Colonic mucosa (tissue), 4 donors: ENCODE measurements around the gene DOCK11. TPM values are rescaled to one million over a fixed set of nuclear protein-coding genes. Genes with fewer than 3 reads are reported as not detected.

Experiments
- DNase-seq: peaks from one replicate; pipeline ENCODE4 v3.0.0-alpha.2; 2020
- H3K27ac ChIP-seq: fragments of 200-600 bp; one replicate; pipeline ENCODE4 v1.8.0; 2021
- H3K27me3 ChIP-seq: fragments of 200-600 bp; one replicate; pipeline ENCODE4 v1.8.0; 2021
- H3K36me3 ChIP-seq: fragments of 200-600 bp; one replicate; pipeline ENCODE4 v1.8.0; 2021
- H3K4me1 ChIP-seq: fragments of 200-600 bp; one replicate; pipeline ENCODE4 v1.8.0; 2021; ENCODE audit warnings: mild to moderate bottlenecking
- H3K4me3 ChIP-seq: fragments of 200-600 bp; one replicate; pipeline ENCODE4 v1.8.0; 2021
- H3K9ac ChIP-seq, 2 donors: one replicate each; pipeline ENCODE4 v1.7.0; 2013; ENCODE audit warnings: control low read depth in 2 of 2, low read depth in 2 of 2, low read length in 2 of 2
- H3K9me3 ChIP-seq: fragments of 200-600 bp; one replicate; pipeline ENCODE4 v1.8.0; 2021
- intact Hi-C: fragments of 100-400 bp; cut with DNase I; formaldehyde crosslinking; loops from one replicate; pipeline ENCODE4 v1.14.1; 2022
- total RNA-seq, 2 donors: library from RNA; stranded (reverse); fragmentation: NEBNext Ultra II Directional in 1 of 2; extraction: Animal tissue kit (Norgen Biotek cat#: 25700) in 1 of 2; gene quantifications; one replicate each; pipeline ENCODE4 v1.2.1, GENCODE V29; 2021
- TF ChIP-seq, protein P1 (sequence below): fragments of 200-600 bp; IDR thresholded peaks from one replicate; pipeline ENCODE4 v1.8.0; 2022; ENCODE audit warnings: antibody characterized with exemption, mild to moderate bottlenecking
- donor health status: healthy.
- donor health status: DM: no; HTN: no; CAD: no.
- donor health status: DM: no; HTN: no; CAD: no.

DOCK11 gene
- total RNA-seq, 2 donors from 2014 or later = 3.3 to 8.7 TPM

DNA sequence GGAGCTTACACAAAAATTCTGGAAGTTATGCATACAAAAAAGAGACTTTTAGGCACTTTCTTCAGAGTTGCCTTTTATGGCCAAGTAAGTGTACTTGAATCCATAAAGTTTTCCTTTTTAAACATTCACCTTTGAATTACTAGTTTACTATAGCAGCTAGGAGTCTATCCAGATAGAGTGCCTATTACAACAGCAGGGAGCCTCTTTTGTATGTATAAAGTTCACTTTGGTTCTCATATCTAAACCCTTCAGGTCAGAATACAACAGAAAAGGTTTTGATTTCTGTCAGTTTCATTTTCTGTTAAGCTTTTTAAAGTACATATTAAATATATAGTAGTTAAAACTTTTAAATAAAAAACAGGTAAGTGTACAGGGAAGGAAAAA lies 180.3 kb downstream of the DOCK11 start:
- Histone ChIP-seq H3K4me1 (no peaks in the 10 kb centered on the region), H3K9ac (no peak overlapping the region), H3K27me3 (no peaks in the 10 kb centered on the region), H3K27ac (no peak overlapping the region), H3K36me3 (no peaks in the 10 kb centered on the region), H3K9me3 (no peaks in the 10 kb centered on the region), H3K4me3 (no peak overlapping the region)
- intact Hi-C loops = no loop called here
- TF ChIP-seq, protein P1, sequence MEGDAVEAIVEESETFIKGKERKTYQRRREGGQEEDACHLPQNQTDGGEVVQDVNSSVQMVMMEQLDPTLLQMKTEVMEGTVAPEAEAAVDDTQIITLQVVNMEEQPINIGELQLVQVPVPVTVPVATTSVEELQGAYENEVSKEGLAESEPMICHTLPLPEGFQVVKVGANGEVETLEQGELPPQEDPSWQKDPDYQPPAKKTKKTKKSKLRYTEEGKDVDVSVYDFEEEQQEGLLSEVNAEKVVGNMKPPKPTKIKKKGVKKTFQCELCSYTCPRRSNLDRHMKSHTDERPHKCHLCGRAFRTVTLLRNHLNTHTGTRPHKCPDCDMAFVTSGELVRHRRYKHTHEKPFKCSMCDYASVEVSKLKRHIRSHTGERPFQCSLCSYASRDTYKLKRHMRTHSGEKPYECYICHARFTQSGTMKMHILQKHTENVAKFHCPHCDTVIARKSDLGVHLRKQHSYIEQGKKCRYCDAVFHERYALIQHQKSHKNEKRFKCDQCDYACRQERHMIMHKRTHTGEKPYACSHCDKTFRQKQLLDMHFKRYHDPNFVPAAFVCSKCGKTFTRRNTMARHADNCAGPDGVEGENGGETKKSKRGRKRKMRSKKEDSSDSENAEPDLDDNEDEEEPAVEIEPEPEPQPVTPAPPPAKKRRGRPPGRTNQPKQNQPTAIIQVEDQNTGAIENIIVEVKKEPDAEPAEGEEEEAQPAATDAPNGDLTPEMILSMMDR = no peak
- no peak for DNase-seq

DNA sequence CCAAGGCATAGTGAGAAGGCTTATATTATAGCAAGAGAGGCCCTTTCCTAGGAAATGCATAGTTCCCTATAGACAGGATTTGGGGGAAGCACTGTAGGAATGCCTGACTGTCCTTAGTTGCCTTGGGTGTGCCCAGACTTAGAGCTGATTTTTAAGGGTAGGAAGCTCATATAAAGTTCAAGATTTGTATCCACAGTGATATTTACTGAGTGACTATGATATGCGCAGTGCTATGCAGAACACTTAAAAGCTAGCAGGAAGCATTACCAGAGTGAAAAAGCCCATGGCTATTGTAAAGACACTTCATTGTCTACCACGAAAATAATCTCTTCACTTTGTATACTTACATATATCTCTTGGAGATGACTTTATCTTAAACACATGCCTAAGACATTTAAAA lies 181.7 kb downstream of the DOCK11 start:
- TF ChIP-seq, protein P1 = no peak
- H3K27ac ChIP-seq = no peak overlapping the region
- intact Hi-C loops = no loop called here
- DNase-seq = no peak
- no peaks in the 10 kb centered on the region for H3K36me3 ChIP-seq
- no peaks in the 10 kb centered on the region for H3K27me3 ChIP-seq
- H3K9ac ChIP-seq = no peak overlapping the region
- no peak overlapping the region for H3K4me3 ChIP-seq
- no peaks in the 10 kb centered on the region for H3K4me1 ChIP-seq
- H3K9me3 ChIP-seq = no peaks in the 10 kb centered on the region

DNA sequence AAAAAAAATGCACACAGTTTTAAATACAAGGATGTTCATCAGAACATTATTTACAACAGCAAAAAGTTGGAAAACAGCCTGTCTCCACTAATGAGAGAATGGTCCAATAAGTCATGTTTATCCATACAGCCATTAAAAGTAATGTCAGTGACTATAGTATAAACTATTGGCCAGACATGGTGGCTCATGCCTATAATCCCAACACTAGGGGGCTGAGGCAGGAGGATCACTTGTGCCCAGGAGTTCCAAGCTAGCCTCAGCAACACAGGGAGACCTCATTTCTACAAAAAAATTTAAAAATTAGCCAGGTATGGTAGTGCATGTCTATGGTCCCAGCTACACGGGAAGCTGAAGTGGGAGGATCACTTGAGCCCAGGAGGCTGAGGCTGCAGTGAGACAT lies 183.7 kb downstream of the DOCK11 start:
- H3K9me3 ChIP-seq = no peaks in the 10 kb centered on the region
- intact Hi-C loops = no loop called here
- TF ChIP-seq, protein P1 = no peak
- no peak overlapping the region for H3K27ac ChIP-seq
- H3K27me3 ChIP-seq = no peaks in the 10 kb centered on the region
- H3K4me3 ChIP-seq = no peak overlapping the region
- H3K9ac ChIP-seq = no peak overlapping the region
- no peaks in the 10 kb centered on the region for H3K4me1 ChIP-seq
- H3K36me3 ChIP-seq = no peaks in the 10 kb centered on the region
- no peak for DNase-seq

- no peaks in the 10 kb centered on the region for H3K9me3 ChIP-seq
- no peak overlapping the region for H3K9ac ChIP-seq
- H3K4me3 ChIP-seq = no peak overlapping the region
- intact Hi-C loops = no loop called here
- TF ChIP-seq, protein P1 = no peak
- H3K4me1 ChIP-seq = no peaks in the 10 kb centered on the region
- no peak for DNase-seq
- no peak overlapping the region for H3K27ac ChIP-seq
- no peaks in the 10 kb centered on the region for H3K27me3 ChIP-seq
- H3K36me3 ChIP-seq = no peaks in the 10 kb centered on the region
These were observed 186.8 kb downstream of the DOCK11 start for GRCh38 chrX:118682258-118683014.

- no peak for DNase-seq
These were observed 189.8 kb downstream of the DOCK11 start for GRCh38 chrX:118685393-118685792.

More at GRCh38 chrX:118685393-118685792, 189.8 kb downstream of the DOCK11 start:
- H3K9ac ChIP-seq = no peak overlapping the region
- H3K9me3 ChIP-seq = no peaks in the 10 kb centered on the region
- H3K4me1 ChIP-seq = no peaks in the 10 kb centered on the region
- no peaks in the 10 kb centered on the region for H3K36me3 ChIP-seq
- TF ChIP-seq, protein P1 = no peak
- no peak overlapping the region for H3K27ac ChIP-seq
- intact Hi-C loops = no loop called here
- H3K4me3 ChIP-seq = no peak overlapping the region
- H3K27me3 ChIP-seq = no peaks in the 10 kb centered on the region
